ENCODE measurements around the gene LRRC75A. TPM values are rescaled to one million over a fixed set of nuclear protein-coding genes. Genes with fewer than 3 reads are reported as not detected.

LRRC75A gene
- total and polyA plus RNA-seq, 2 of the 13 experiments (the other 11 are each of a cell fraction or from before 2014, with no cell fraction given) = 0.03 TPM; not detected in 1

DNA sequence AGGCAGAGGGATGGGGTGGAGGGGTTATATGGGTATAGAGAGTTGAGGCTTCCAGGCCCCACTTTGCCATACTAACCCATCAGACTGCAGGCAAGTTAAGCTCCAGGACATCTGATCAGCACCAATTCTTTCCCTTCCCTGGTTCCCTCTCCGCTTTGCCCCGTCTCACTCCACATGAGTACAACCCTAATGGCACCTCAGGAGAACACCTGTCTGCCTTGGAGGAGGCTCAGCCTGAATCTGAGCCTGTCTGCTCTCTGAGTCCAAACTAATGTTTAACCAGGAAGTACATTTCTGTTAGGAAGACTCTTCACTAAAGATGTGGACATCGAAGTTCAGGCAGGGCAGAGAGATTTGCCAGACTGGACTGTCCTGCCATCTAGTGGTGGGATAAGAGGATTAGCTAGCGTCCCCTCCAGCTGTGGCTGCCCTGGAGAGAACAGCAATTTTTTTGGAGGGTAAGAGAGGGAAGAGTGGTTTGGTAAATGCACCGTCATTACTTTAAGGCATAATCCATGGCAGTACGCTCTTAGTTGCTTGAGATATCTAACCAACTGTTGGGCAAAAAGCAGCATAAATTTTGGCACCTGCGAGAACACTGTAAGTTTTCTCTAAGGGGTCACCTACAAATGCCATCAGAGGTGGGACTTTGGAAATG, 29.2 kb upstream of the LRRC75A start (continued):
- TF ChIP-seq, protein P1, sequence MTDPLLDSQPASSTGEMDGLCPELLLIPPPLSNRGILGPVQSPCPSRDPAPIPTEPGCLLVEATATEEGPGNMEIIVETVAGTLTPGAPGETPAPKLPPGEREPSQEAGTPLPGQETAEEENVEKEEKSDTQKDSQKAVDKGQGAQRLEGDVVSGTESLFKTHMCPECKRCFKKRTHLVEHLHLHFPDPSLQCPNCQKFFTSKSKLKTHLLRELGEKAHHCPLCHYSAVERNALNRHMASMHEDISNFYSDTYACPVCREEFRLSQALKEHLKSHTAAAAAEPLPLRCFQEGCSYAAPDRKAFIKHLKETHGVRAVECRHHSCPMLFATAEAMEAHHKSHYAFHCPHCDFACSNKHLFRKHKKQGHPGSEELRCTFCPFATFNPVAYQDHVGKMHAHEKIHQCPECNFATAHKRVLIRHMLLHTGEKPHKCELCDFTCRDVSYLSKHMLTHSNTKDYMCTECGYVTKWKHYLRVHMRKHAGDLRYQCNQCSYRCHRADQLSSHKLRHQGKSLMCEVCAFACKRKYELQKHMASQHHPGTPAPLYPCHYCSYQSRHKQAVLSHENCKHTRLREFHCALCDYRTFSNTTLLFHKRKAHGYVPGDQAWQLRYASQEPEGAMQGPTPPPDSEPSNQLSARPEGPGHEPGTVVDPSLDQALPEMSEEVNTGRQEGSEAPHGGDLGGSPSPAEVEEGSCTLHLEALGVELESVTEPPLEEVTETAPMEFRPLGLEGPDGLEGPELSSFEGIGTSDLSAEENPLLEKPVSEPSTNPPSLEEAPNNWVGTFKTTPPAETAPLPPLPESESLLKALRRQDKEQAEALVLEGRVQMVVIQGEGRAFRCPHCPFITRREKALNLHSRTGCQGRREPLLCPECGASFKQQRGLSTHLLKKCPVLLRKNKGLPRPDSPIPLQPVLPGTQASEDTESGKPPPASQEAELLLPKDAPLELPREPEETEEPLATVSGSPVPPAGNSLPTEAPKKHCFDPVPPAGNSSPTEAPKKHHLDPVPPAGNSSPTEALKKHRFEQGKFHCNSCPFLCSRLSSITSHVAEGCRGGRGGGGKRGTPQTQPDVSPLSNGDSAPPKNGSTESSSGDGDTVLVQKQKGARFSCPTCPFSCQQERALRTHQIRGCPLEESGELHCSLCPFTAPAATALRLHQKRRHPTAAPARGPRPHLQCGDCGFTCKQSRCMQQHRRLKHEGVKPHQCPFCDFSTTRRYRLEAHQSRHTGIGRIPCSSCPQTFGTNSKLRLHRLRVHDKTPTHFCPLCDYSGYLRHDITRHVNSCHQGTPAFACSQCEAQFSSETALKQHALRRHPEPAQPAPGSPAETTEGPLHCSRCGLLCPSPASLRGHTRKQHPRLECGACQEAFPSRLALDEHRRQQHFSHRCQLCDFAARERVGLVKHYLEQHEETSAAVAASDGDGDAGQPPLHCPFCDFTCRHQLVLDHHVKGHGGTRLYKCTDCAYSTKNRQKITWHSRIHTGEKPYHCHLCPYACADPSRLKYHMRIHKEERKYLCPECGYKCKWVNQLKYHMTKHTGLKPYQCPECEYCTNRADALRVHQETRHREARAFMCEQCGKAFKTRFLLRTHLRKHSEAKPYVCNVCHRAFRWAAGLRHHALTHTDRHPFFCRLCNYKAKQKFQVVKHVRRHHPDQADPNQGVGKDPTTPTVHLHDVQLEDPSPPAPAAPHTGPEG (CRISPR knock-in tag; IDR thresholded peaks at IDR 0.05) = no peak
- peak; percentile 52 for TF ChIP-seq NFE2L2 (IDR thresholded peaks at IDR 0.05; ENCODE audit: low read length)
- no peak for TF ChIP-seq KDM6A (CRISPR knock-in tag; IDR thresholded peaks at IDR 0.05; ENCODE audit: low read depth)
- TF ChIP-seq ZNF543 (CRISPR knock-in tag; IDR thresholded peaks at IDR 0.05) = no peak
- 0 out of 2 replicates have a peak, but pooled peaks have one; percentile 35 for TF ChIP-seq MIER2 (CRISPR knock-in tag; IDR thresholded peaks at IDR 0.05)
- TF ChIP-seq, protein P2, sequence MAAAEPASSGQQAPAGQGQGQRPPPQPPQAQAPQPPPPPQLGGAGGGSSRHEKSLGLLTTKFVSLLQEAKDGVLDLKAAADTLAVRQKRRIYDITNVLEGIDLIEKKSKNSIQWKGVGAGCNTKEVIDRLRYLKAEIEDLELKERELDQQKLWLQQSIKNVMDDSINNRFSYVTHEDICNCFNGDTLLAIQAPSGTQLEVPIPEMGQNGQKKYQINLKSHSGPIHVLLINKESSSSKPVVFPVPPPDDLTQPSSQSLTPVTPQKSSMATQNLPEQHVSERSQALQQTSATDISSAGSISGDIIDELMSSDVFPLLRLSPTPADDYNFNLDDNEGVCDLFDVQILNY (CRISPR knock-in tag; conservative IDR thresholded peaks at IDR 0.05) = no peak; the same call in 1 of the 2 replicates
- no peak for TF ChIP-seq SETDB1 (CRISPR knock-in tag; IDR thresholded peaks at IDR 0.05; ENCODE audit: borderline replicate concordance)
- no peak for TF ChIP-seq ZNF747 (CRISPR knock-in tag; IDR thresholded peaks at IDR 0.05; ENCODE audit: borderline replicate concordance)
- TF ChIP-seq ZNF136 (CRISPR knock-in tag; IDR thresholded peaks at IDR 0.05; ENCODE audit: low read depth) = no peak
- no peak for TF ChIP-seq REXO4 (CRISPR knock-in tag; IDR thresholded peaks at IDR 0.05; ENCODE audit: borderline replicate concordance)
- no peak for TF ChIP-seq ZSCAN30 (CRISPR knock-in tag; IDR thresholded peaks at IDR 0.05)
- no peak for TF ChIP-seq NFATC3 (CRISPR knock-in tag; IDR thresholded peaks at IDR 0.05)
- no peak for TF ChIP-seq ZNF678 (CRISPR knock-in tag; IDR thresholded peaks at IDR 0.05)
- no peak for TF ChIP-seq SNAPC2 (CRISPR knock-in tag; IDR thresholded peaks at IDR 0.05)
- TF ChIP-seq, protein P3, sequence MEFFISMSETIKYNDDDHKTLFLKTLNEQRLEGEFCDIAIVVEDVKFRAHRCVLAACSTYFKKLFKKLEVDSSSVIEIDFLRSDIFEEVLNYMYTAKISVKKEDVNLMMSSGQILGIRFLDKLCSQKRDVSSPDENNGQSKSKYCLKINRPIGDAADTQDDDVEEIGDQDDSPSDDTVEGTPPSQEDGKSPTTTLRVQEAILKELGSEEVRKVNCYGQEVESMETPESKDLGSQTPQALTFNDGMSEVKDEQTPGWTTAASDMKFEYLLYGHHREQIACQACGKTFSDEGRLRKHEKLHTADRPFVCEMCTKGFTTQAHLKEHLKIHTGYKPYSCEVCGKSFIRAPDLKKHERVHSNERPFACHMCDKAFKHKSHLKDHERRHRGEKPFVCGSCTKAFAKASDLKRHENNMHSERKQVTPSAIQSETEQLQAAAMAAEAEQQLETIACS (CRISPR knock-in tag; IDR thresholded peaks at IDR 0.05) = no peak
- no peak; a peak in 1 of 4 replicates for TF ChIP-seq MAFK (conservative IDR thresholded peaks at IDR 0.05 in 1 of 2, IDR thresholded peaks at IDR 0.05 in 1 of 2; ENCODE audit: low read length in 2 of 2)
- no peak for TF ChIP-seq ZNF7 (CRISPR knock-in tag; IDR thresholded peaks at IDR 0.05)
- TF ChIP-seq, protein P4, sequence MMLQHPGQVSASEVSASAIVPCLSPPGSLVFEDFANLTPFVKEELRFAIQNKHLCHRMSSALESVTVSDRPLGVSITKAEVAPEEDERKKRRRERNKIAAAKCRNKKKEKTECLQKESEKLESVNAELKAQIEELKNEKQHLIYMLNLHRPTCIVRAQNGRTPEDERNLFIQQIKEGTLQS (CRISPR knock-in tag; IDR thresholded peaks at IDR 0.05) = no peak
- TF ChIP-seq, protein P5, sequence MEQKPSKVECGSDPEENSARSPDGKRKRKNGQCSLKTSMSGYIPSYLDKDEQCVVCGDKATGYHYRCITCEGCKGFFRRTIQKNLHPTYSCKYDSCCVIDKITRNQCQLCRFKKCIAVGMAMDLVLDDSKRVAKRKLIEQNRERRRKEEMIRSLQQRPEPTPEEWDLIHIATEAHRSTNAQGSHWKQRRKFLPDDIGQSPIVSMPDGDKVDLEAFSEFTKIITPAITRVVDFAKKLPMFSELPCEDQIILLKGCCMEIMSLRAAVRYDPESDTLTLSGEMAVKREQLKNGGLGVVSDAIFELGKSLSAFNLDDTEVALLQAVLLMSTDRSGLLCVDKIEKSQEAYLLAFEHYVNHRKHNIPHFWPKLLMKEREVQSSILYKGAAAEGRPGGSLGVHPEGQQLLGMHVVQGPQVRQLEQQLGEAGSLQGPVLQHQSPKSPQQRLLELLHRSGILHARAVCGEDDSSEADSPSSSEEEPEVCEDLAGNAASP (CRISPR knock-in tag; IDR thresholded peaks at IDR 0.05; ENCODE audit: borderline replicate concordance) = peak; percentile 51; the same call in 1 of the 2 replicates
